ENCODE data around the gene SFRP2. TPM values are rescaled to one million over a fixed set of nuclear protein-coding genes. Genes with fewer than 3 reads are reported as not detected.
A peak's percentile ranks its signal among the peaks of the same experiment; 100 is the strongest.

SFRP2 gene
- total and polyA plus RNA-seq, 7 experiments from 2014 or later: not detected

GRCh38 chr4:153799694-153800074 lies 10.8 kb upstream of the SFRP2 start:
- Mint-ChIP-seq H3K4me3 (no peak overlapping the region), H3K27ac (no peak overlapping the region), H3K4me1 (no peaks in the 10 kb centered on the region), H3K36me3 (no peaks in the 10 kb centered on the region), H3K9me3 (peaks cover 0 to 3% (median 0%) of the 10 kb centered on the region in 11 donors), H3K27me3 (peaks cover 21 to 59% (median 28%) of the 10 kb centered on the region in 5 donors)
- H3K27me3 ChIP-seq (ENCODE audit: control insufficient read depth in 2 of 2, insufficient read depth in 2 of 2, low read length in 2 of 2): no peaks in the 10 kb centered on the region
- no peak for ATAC-seq
- POLR2A ChIA-PET: no interaction called here
- H3K4me1 ChIP-seq (ENCODE audit: control insufficient read depth in 2 of 2, insufficient read depth in 2 of 2, low read length in 2 of 2): no peaks in the 10 kb centered on the region
- H3K27ac ChIP-seq (ENCODE audit: low read depth, low read length): no peak overlapping the region
- intact Hi-C loops (cut with micrococcal nuclease): loop anchor here in 1 of 2 donors (10.0 kb wide), 1 partner anchor 1575 kb away; the partner anchor contains the start of gene MAP9
- no peak overlapping the region for H3K4me3 ChIP-seq (ENCODE audit: low read length)
- DNase-seq: no peak
- CTCF ChIA-PET: no interaction called here
- no peaks in the 10 kb centered on the region for H3K36me3 ChIP-seq (ENCODE audit: control insufficient read depth in 2 of 3, insufficient read depth in 3 of 3, low read length in 3 of 3)
- H3K9me3 ChIP-seq (ENCODE audit: control insufficient read depth in 2 of 3, low read length in 3 of 3): no peaks in the 10 kb centered on the region

GRCh38 chr4:153798901-153799693 lies 10.2 kb upstream of the SFRP2 start:
- H3K9me3 ChIP-seq (ENCODE audit: control insufficient read depth in 2 of 3, low read length in 3 of 3): no peaks in the 10 kb centered on the region
- no peaks in the 10 kb centered on the region for H3K36me3 ChIP-seq (ENCODE audit: control insufficient read depth in 2 of 3, insufficient read depth in 3 of 3, low read length in 3 of 3)
- Mint-ChIP-seq H3K9me3 (peaks cover 0 to 3% (median 0%) of the 10 kb centered on the region in 11 donors), H3K4me3 (no peak overlapping the region), H3K27me3 (peaks cover 21 to 64% (median 34%) of the 10 kb centered on the region in 5 donors), H3K4me1 (no peaks in the 10 kb centered on the region), H3K27ac (no peak overlapping the region), H3K36me3 (no peaks in the 10 kb centered on the region)
- intact Hi-C loops (cut with micrococcal nuclease): loop anchor here in 1 of 2 donors (10.0 kb wide), 1 partner anchor 1576 kb away; the partner anchor contains the start of gene MAP9
- H3K4me3 ChIP-seq (ENCODE audit: low read length): no peak overlapping the region
- DNase-seq: no peak
- no peak overlapping the region for H3K27ac ChIP-seq (ENCODE audit: low read depth, low read length)
- no peak for ATAC-seq
- H3K4me1 ChIP-seq (ENCODE audit: control insufficient read depth in 2 of 2, insufficient read depth in 2 of 2, low read length in 2 of 2): no peaks in the 10 kb centered on the region
- POLR2A ChIA-PET: no interaction called here
- CTCF ChIA-PET: no interaction called here
- no peaks in the 10 kb centered on the region for H3K27me3 ChIP-seq (ENCODE audit: control insufficient read depth in 2 of 2, insufficient read depth in 2 of 2, low read length in 2 of 2)

- H3K36me3 Mint-ChIP-seq: no peaks in the 10 kb centered on the region
- Histone ChIP-seq H3K9me3 (ENCODE audit: control insufficient read depth in 2 of 3, low read length in 3 of 3) (no peaks in the 10 kb centered on the region), H3K36me3 (ENCODE audit: control insufficient read depth in 2 of 3, insufficient read depth in 3 of 3, low read length in 3 of 3) (no peaks in the 10 kb centered on the region), H3K4me3 (ENCODE audit: low read length) (no peak overlapping the region), H3K4me1 (ENCODE audit: control insufficient read depth in 2 of 2, insufficient read depth in 2 of 2, low read length in 2 of 2) (no peaks in the 10 kb centered on the region), H3K27ac (ENCODE audit: low read depth, low read length) (no peak overlapping the region), H3K27me3 (ENCODE audit: control insufficient read depth in 2 of 2, insufficient read depth in 2 of 2, low read length in 2 of 2) (no peaks in the 10 kb centered on the region)
- no peak overlapping the region for H3K4me3 Mint-ChIP-seq
- CTCF ChIA-PET: interaction anchor here (0.8 kb wide), 1 partner anchor 387 kb away, joined by 3 read pairs; no protein-coding TSS in a partner anchor
- intact Hi-C loops (cut with micrococcal nuclease): loop anchor here in 1 of 2 donors (10.0 kb wide), 1 partner anchor 1576 kb away; the partner anchor contains the start of gene MAP9
- H3K27me3 Mint-ChIP-seq: peaks cover 28 to 71% (median 41%) of the 10 kb centered on the region in 5 donors
- peaks cover 0 to 5% (median under 1%) of the 10 kb centered on the region in 7 donors for H3K4me1 Mint-ChIP-seq
- ATAC-seq (no peak), DNase-seq (no peak)
- POLR2A ChIA-PET: no interaction called here
- peaks cover 0 to 3% (median 0%) of the 10 kb centered on the region in 11 donors for H3K9me3 Mint-ChIP-seq
- no peak overlapping the region for H3K27ac Mint-ChIP-seq
Measured at GRCh38 chr4:153798420-153798819, 9.5 kb upstream of the SFRP2 start.

- H3K36me3 Mint-ChIP-seq: peaks cover 0 to 3% (median 0%) of the 10 kb centered on the region in 5 donors
- peaks cover 0 to 3% (median 0%) of the 10 kb centered on the region in 11 donors for H3K9me3 Mint-ChIP-seq
- Histone ChIP-seq H3K27ac (ENCODE audit: low read depth, low read length) (no peak overlapping the region), H3K4me1 (ENCODE audit: control insufficient read depth in 2 of 2, insufficient read depth in 2 of 2, low read length in 2 of 2) (peaks cover 13 to 32% of the 10 kb centered on the region in 2 donors), H3K27me3 (ENCODE audit: control insufficient read depth in 2 of 2, insufficient read depth in 2 of 2, low read length in 2 of 2) (peaks cover 7 to 19% of the 10 kb centered on the region in 2 donors), H3K9me3 (ENCODE audit: control insufficient read depth in 2 of 3, low read length in 3 of 3) (no peaks in the 10 kb centered on the region), H3K4me3 (ENCODE audit: low read length) (no peak overlapping the region), H3K36me3 (ENCODE audit: control insufficient read depth in 2 of 3, insufficient read depth in 3 of 3, low read length in 3 of 3) (no peaks in the 10 kb centered on the region)
- ChIA-PET POLR2A (no interaction called here), CTCF (no interaction called here)
- peaks cover 63 to 96% (median 76%) of the 10 kb centered on the region in 5 donors for H3K27me3 Mint-ChIP-seq
- peak overlapping the region in 4 of 10 donors; percentile 3 to 69 (median 53) for H3K4me3 Mint-ChIP-seq
- DNase-seq (no peak), ATAC-seq (no peak)
- intact Hi-C loops (cut with micrococcal nuclease): loop anchor here in 1 of 2 donors (5.0 to 10.0 kb wide), 2 partner anchors 758 to 1581 kb away; partner anchors contain the start of genes MAP9 and PLRG1
- no peak overlapping the region for H3K27ac Mint-ChIP-seq
- H3K4me1 Mint-ChIP-seq: peaks cover 11 to 45% (median 31%) of the 10 kb centered on the region in 7 donors
Measured at GRCh38 chr4:153794006-153794405, 5.1 kb upstream of the SFRP2 start.

GRCh38 chr4:153792618-153793247 lies 3.9 kb upstream of the SFRP2 start:
- no peak for ATAC-seq
- Mint-ChIP-seq H3K4me1 (peaks cover 20 to 58% (median 39%) of the 10 kb centered on the region in 7 donors), H3K36me3 (peaks cover 0 to 3% (median 0%) of the 10 kb centered on the region in 5 donors), H3K27ac (peak overlapping the region in 1 of 9 donors; percentile 38), H3K27me3 (peaks cover 65 to 94% (median 79%) of the 10 kb centered on the region in 5 donors), H3K4me3 (peak overlapping the region; percentile 30 to 87 (median 80)), H3K9me3 (peaks cover 0 to 3% (median 0%) of the 10 kb centered on the region in 11 donors)
- CTCF ChIA-PET: interaction anchor here (0.6 kb wide), 1 partner anchor 8 kb away, joined by 4 read pairs; no protein-coding TSS in a partner anchor
- Histone ChIP-seq H3K27ac (ENCODE audit: low read depth, low read length) (no peak overlapping the region), H3K4me1 (ENCODE audit: control insufficient read depth in 2 of 2, insufficient read depth in 2 of 2, low read length in 2 of 2) (peaks cover 13 to 37% of the 10 kb centered on the region in 2 donors), H3K4me3 (ENCODE audit: low read length) (peak overlapping the region; percentile 38), H3K9me3 (ENCODE audit: control insufficient read depth in 2 of 3, low read length in 3 of 3) (no peaks in the 10 kb centered on the region), H3K36me3 (ENCODE audit: control insufficient read depth in 2 of 3, insufficient read depth in 3 of 3, low read length in 3 of 3) (no peaks in the 10 kb centered on the region), H3K27me3 (ENCODE audit: control insufficient read depth in 2 of 2, insufficient read depth in 2 of 2, low read length in 2 of 2) (peaks cover 7 to 26% of the 10 kb centered on the region in 2 donors)
- DNase-seq: no peak
- intact Hi-C loops (cut with micrococcal nuclease): loop anchor here in 1 of 2 donors (5.0 to 10.0 kb wide), 2 partner anchors 760 to 1582 kb away; partner anchors contain the start of genes MAP9 and PLRG1
- POLR2A ChIA-PET: no interaction called here

GRCh38 chr4:153791746-153792617 lies 3.1 kb upstream of the SFRP2 start:
- Histone ChIP-seq H3K27me3 (ENCODE audit: control insufficient read depth in 2 of 2, insufficient read depth in 2 of 2, low read length in 2 of 2) (peaks cover 7 to 26% of the 10 kb centered on the region in 2 donors), H3K9me3 (ENCODE audit: control insufficient read depth in 2 of 3, low read length in 3 of 3) (no peaks in the 10 kb centered on the region), H3K27ac (ENCODE audit: low read depth, low read length) (no peak overlapping the region), H3K4me3 (ENCODE audit: low read length) (peak overlapping the region; percentile 38), H3K4me1 (ENCODE audit: control insufficient read depth in 2 of 2, insufficient read depth in 2 of 2, low read length in 2 of 2) (peaks cover 13 to 37% of the 10 kb centered on the region in 2 donors), H3K36me3 (ENCODE audit: control insufficient read depth in 2 of 3, insufficient read depth in 3 of 3, low read length in 3 of 3) (no peaks in the 10 kb centered on the region)
- ChIA-PET CTCF (no interaction called here), POLR2A (no interaction called here)
- intact Hi-C loops (cut with micrococcal nuclease): loop anchor here in 1 of 2 donors (2.0 to 10.0 kb wide), 4 partner anchors 17 to 1583 kb away; partner anchors contain the start of genes MAP9, PLRG1 and RNF175
- Mint-ChIP-seq H3K27me3 (peaks cover 67 to 95% (median 82%) of the 10 kb centered on the region in 5 donors), H3K27ac (no peak overlapping the region), H3K4me3 (peak overlapping the region; percentile 61 to 87 (median 80)), H3K9me3 (peaks cover 0 to 3% (median 0%) of the 10 kb centered on the region in 11 donors), H3K4me1 (peaks cover 21 to 62% (median 42%) of the 10 kb centered on the region in 7 donors), H3K36me3 (peaks cover 0 to 3% (median 0%) of the 10 kb centered on the region in 5 donors)
- no peak for ATAC-seq
- DNase-seq: peak in 1 of 9 donors; percentile 22

All from naive thymus-derived CD4-positive, alpha-beta T cell (primary cell).